GM18511 (cell line): Measurements from ENCODE around the gene KIF26B.

Source experiments
- ATAC-seq: cut with Tn5 transposase; IDR thresholded peaks from one replicate; pipeline ENCODE4 v1.9.1; 2021; ENCODE audit warnings: mild to moderate bottlenecking, moderate library complexity; ENCODE audit not compliant: unreplicated experiment

The KIF26B gene

GRCh38 chr1:245484176-245484575 lies 329.4 kb downstream of the KIF26B start:
- ATAC-seq: no peak

- no peak for ATAC-seq
Observed at GRCh38 chr1:245485996-245486395, 331.2 kb downstream of the KIF26B start.

- ATAC-seq: no peak
Observed at GRCh38 chr1:245486775-245487470, 332.1 kb downstream of the KIF26B start.

GRCh38 chr1:245488346-245489129 lies 333.8 kb downstream of the KIF26B start:
- ATAC-seq: no peak

GRCh38 chr1:245489838-245490237 lies 335.1 kb downstream of the KIF26B start:
- no peak for ATAC-seq

- ATAC-seq: no peak
Observed at GRCh38 chr1:245493029-245493428, 338.2 kb downstream of the KIF26B start.

- ATAC-seq: no peak
Observed at GRCh38 chr1:245495681-245496080, 340.9 kb downstream of the KIF26B start.

GRCh38 chr1:245500546-245500945 lies 345.8 kb downstream of the KIF26B start:
- no peak for ATAC-seq

- ATAC-seq: no peak
Observed at GRCh38 chr1:245501633-245502032, 346.8 kb downstream of the KIF26B start.

GRCh38 chr1:245503548-245503947 lies 348.8 kb downstream of the KIF26B start:
- no peak for ATAC-seq

- no peak for ATAC-seq
Observed at GRCh38 chr1:245510144-245510543, 355.4 kb downstream of the KIF26B start.

GRCh38 chr1:245512181-245512888 lies 357.6 kb downstream of the KIF26B start:
- no peak for ATAC-seq

- ATAC-seq: no peak
Observed at GRCh38 chr1:245512980-245513578, 358.3 kb downstream of the KIF26B start.

GRCh38 chr1:245516284-245516759 lies 361.5 kb downstream of the KIF26B start:
- ATAC-seq: no peak

- no peak for ATAC-seq
Observed at GRCh38 chr1:245520611-245521010, 365.8 kb downstream of the KIF26B start.

GRCh38 chr1:245526141-245526540 lies 371.4 kb downstream of the KIF26B start:
- ATAC-seq: no peak

- no peak for ATAC-seq
Observed at GRCh38 chr1:245528258-245528635, 373.5 kb downstream of the KIF26B start.

GRCh38 chr1:245530937-245531336 lies 376.2 kb downstream of the KIF26B start:
- ATAC-seq: no peak

GRCh38 chr1:245537992-245538391 lies 383.2 kb downstream of the KIF26B start:
- ATAC-seq: no peak

- no peak for ATAC-seq
Observed at GRCh38 chr1:245538671-245539070, 383.9 kb downstream of the KIF26B start.

- no peak for ATAC-seq
Observed at GRCh38 chr1:245541369-245541768, 386.6 kb downstream of the KIF26B start.
